Measurements from ENCODE around the gene TMEM131L.

DNA sequence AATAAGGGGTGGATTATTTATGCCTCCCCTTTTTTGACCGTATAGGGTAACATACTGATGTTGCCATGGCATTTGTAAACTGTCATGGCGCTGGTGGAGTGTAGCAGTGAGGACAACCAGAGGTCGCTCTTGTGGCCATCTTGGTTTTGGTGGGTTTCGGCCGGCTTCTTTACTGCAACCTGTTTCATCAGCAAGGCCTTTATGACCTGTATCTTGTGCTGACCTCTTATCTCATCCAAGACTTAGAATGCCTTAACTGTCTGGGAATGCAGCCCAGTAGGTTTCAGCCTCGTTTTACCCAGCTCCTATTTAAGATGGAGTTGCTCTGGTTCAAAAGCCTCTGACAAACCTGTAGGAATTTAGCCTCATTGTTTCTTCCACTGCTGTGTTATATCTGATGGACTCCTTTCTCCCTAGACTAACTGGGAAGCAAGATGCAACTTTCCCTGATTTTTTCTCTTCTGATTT, 71.4 kb downstream of the TMEM131L start:
- TF ChIP-seq POLR2AphosphoS5 (IDR thresholded peaks at IDR 0.05), result no peak
- TF ChIP-seq, protein P1, sequence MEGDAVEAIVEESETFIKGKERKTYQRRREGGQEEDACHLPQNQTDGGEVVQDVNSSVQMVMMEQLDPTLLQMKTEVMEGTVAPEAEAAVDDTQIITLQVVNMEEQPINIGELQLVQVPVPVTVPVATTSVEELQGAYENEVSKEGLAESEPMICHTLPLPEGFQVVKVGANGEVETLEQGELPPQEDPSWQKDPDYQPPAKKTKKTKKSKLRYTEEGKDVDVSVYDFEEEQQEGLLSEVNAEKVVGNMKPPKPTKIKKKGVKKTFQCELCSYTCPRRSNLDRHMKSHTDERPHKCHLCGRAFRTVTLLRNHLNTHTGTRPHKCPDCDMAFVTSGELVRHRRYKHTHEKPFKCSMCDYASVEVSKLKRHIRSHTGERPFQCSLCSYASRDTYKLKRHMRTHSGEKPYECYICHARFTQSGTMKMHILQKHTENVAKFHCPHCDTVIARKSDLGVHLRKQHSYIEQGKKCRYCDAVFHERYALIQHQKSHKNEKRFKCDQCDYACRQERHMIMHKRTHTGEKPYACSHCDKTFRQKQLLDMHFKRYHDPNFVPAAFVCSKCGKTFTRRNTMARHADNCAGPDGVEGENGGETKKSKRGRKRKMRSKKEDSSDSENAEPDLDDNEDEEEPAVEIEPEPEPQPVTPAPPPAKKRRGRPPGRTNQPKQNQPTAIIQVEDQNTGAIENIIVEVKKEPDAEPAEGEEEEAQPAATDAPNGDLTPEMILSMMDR (IDR thresholded peaks at IDR 0.05), result no peak
